ENCODE results near the gene SHPK.

SHPK gene

DNA sequence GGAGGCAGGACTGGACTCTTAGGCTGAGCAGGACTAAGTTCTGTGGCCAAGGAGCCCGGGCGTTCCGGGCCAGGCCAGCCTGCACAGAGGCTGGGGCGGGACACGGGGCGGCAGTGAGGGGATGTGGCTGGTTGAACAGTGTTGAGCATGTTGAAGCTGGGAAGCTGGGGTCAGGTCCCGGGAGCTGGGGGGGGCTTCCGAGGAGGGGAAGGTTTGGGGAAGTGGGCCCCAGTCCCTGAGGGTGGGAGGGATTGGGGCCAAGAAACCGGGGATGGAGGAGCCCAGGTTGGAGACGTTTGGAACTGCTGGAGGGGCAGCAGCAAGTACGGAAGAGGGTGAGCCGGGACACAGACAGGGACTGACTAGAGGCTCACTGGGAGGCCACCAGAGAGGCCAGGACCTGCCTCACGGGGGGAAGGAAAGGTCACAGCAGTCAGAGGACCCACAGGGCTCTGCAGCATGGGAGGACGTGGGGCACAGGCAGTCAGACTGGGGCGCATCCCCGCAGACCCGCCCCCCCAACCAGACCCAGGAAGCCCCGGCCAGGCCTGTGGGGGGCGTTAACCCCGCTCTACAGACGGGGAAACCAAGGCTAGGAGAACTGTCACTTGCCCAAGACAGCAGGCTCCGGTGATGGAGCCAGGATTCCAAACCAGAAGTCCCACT is 22.9 kb upstream of the SHPK start:
- DNase-seq (ENCODE audit: low spot score): no peak
- Histone ChIP-seq H3K4me1 (ENCODE audit: control insufficient read depth in 2 of 2, insufficient read depth in 1 of 2, low read depth in 1 of 2, low read length in 2 of 2) (peaks cover 0 to 9% of the 10 kb centered on the region in 2 donors), H3K79me1 (ENCODE audit: low read depth, low read length) (peaks cover 1% of the 10 kb centered on the region), H2BK15ac (ENCODE audit: low read length) (no peak overlapping the region), H3K14ac (ENCODE audit: low read length) (no peak overlapping the region), H2BK12ac (ENCODE audit: low read length) (no peak overlapping the region), H3K4me2 (ENCODE audit: insufficient read depth, low read length, poor library complexity, severe bottlenecking) (no peak overlapping the region), H3K9ac (ENCODE audit: low read depth, low read length, poor library complexity) (peak overlapping the region; percentile 60), H2AK5ac (ENCODE audit: low read depth, low read length) (no peak overlapping the region), H3K4ac (ENCODE audit: low read length) (no peak overlapping the region), H4K91ac (ENCODE audit: low read depth, low read length, poor library complexity) (no peak overlapping the region), H3K4me3 (ENCODE audit: low read length in 2 of 2) (no peak overlapping the region), H4K8ac (ENCODE audit: low read depth, low read length) (no peak overlapping the region), H3K27me3 (ENCODE audit: control insufficient read depth in 3 of 3, insufficient read depth in 3 of 3, low read depth in 1 of 3, low read length in 3 of 3) (no peaks in the 10 kb centered on the region), H3K18ac (ENCODE audit: low read length) (no peak overlapping the region), H2BK120ac (ENCODE audit: low read depth, low read length) (no peak overlapping the region), H3K36me3 (replicated peaks in 1 of 2; ENCODE audit: control insufficient read depth in 2 of 2, insufficient read depth in 2 of 2, low read length in 2 of 2) (peaks cover 8 to 35% of the 10 kb centered on the region in 2 donors), H3K9me3 (replicated peaks in 1 of 2; ENCODE audit: control insufficient read depth in 2 of 2, insufficient read depth in 1 of 2, low read depth in 1 of 2, low read length in 2 of 2) (no peaks in the 10 kb centered on the region), H2AFZ (ENCODE audit: low read length) (no peak overlapping the region), H2BK5ac (ENCODE audit: low read length) (no peak overlapping the region), H3K23ac (ENCODE audit: low read depth, low read length, poor library complexity) (no peak overlapping the region), H3K27ac (replicated peaks; ENCODE audit: low read length) (no peak overlapping the region)
- WGBS, 2 donors (ENCODE audit: extremely low coverage in 2 of 2, insufficient read length in 2 of 2, insufficient replicate concordance in 1 of 2): no CpG with 5 or more reads among the region's 22 CpGs

- no peak overlapping the region for H3K27ac ChIP-seq (replicated peaks; ENCODE audit: low read length)
- H4K91ac ChIP-seq (ENCODE audit: low read depth, low read length, poor library complexity): no peak overlapping the region
- H3K18ac ChIP-seq (ENCODE audit: low read length): no peak overlapping the region
- H3K79me1 ChIP-seq (ENCODE audit: low read depth, low read length): peaks cover 1% of the 10 kb centered on the region
- peaks cover 0 to 7% of the 10 kb centered on the region in 2 donors for H3K4me1 ChIP-seq (ENCODE audit: control insufficient read depth in 2 of 2, insufficient read depth in 1 of 2, low read depth in 1 of 2, low read length in 2 of 2)
- peaks cover 8 to 27% of the 10 kb centered on the region in 2 donors for H3K36me3 ChIP-seq (replicated peaks in 1 of 2; ENCODE audit: control insufficient read depth in 2 of 2, insufficient read depth in 2 of 2, low read length in 2 of 2)
- no CpG with 5 or more reads among the region's 42 CpGs for WGBS, 2 donors (ENCODE audit: extremely low coverage in 2 of 2, insufficient read length in 2 of 2, insufficient replicate concordance in 1 of 2)
- H3K9ac ChIP-seq (ENCODE audit: low read depth, low read length, poor library complexity): peak overlapping the region; percentile 60
- no peak overlapping the region for H3K23ac ChIP-seq (ENCODE audit: low read depth, low read length, poor library complexity)
- H2BK12ac ChIP-seq (ENCODE audit: low read length): peak overlapping the region; percentile 16
- no peaks in the 10 kb centered on the region for H3K27me3 ChIP-seq (ENCODE audit: control insufficient read depth in 3 of 3, insufficient read depth in 3 of 3, low read depth in 1 of 3, low read length in 3 of 3)
- no peaks in the 10 kb centered on the region for H3K9me3 ChIP-seq (replicated peaks in 1 of 2; ENCODE audit: control insufficient read depth in 2 of 2, insufficient read depth in 1 of 2, low read depth in 1 of 2, low read length in 2 of 2)
- no peak overlapping the region for H3K4me3 ChIP-seq (ENCODE audit: low read length in 2 of 2)
- H2AFZ ChIP-seq (ENCODE audit: low read length): no peak overlapping the region
- no peak overlapping the region for H2BK120ac ChIP-seq (ENCODE audit: low read depth, low read length)
- H4K8ac ChIP-seq (ENCODE audit: low read depth, low read length): no peak overlapping the region
- H3K4ac ChIP-seq (ENCODE audit: low read length): no peak overlapping the region
- no peak overlapping the region for H2BK15ac ChIP-seq (ENCODE audit: low read length)
- no peak overlapping the region for H3K4me2 ChIP-seq (ENCODE audit: insufficient read depth, low read length, poor library complexity, severe bottlenecking)
- no peak for DNase-seq (ENCODE audit: low spot score)
- no peak overlapping the region for H2AK5ac ChIP-seq (ENCODE audit: low read depth, low read length)
- peak overlapping the region; percentile 60 for H2BK5ac ChIP-seq (ENCODE audit: low read length)
- H3K14ac ChIP-seq (ENCODE audit: low read length): no peak overlapping the region
Measured at GRCh38 chr17:3657874-3658783, 22.1 kb upstream of the SHPK start.

GRCh38 chr17:3657588-3657869 is 21.5 kb upstream of the SHPK start:
- H3K9me3 ChIP-seq (replicated peaks in 1 of 2; ENCODE audit: control insufficient read depth in 2 of 2, insufficient read depth in 1 of 2, low read depth in 1 of 2, low read length in 2 of 2): no peaks in the 10 kb centered on the region
- peaks cover 0 to 3% of the 10 kb centered on the region in 2 donors for H3K4me1 ChIP-seq (ENCODE audit: control insufficient read depth in 2 of 2, insufficient read depth in 1 of 2, low read depth in 1 of 2, low read length in 2 of 2)
- H4K8ac ChIP-seq (ENCODE audit: low read depth, low read length): no peak overlapping the region
- H3K9ac ChIP-seq (ENCODE audit: low read depth, low read length, poor library complexity): no peak overlapping the region
- H2BK12ac ChIP-seq (ENCODE audit: low read length): peak overlapping the region; percentile 16
- H3K23ac ChIP-seq (ENCODE audit: low read depth, low read length, poor library complexity): no peak overlapping the region
- no peak overlapping the region for H3K18ac ChIP-seq (ENCODE audit: low read length)
- H2AK5ac ChIP-seq (ENCODE audit: low read depth, low read length): no peak overlapping the region
- no peak overlapping the region for H2BK120ac ChIP-seq (ENCODE audit: low read depth, low read length)
- no peak overlapping the region for H2AFZ ChIP-seq (ENCODE audit: low read length)
- no peak overlapping the region for H3K4ac ChIP-seq (ENCODE audit: low read length)
- no peak overlapping the region for H3K27ac ChIP-seq (replicated peaks; ENCODE audit: low read length)
- no peaks in the 10 kb centered on the region for H3K27me3 ChIP-seq (ENCODE audit: control insufficient read depth in 3 of 3, insufficient read depth in 3 of 3, low read depth in 1 of 3, low read length in 3 of 3)
- H2BK5ac ChIP-seq (ENCODE audit: low read length): peak overlapping the region; percentile 60
- H3K79me1 ChIP-seq (ENCODE audit: low read depth, low read length): peaks cover 1% of the 10 kb centered on the region
- WGBS, 2 donors (ENCODE audit: extremely low coverage in 2 of 2, insufficient read length in 2 of 2, insufficient replicate concordance in 1 of 2): no CpG with 5 or more reads among the region's 7 CpGs
- no peak overlapping the region for H3K4me3 ChIP-seq (ENCODE audit: low read length in 2 of 2)
- no peak overlapping the region for H4K91ac ChIP-seq (ENCODE audit: low read depth, low read length, poor library complexity)
- H3K36me3 ChIP-seq (replicated peaks in 1 of 2; ENCODE audit: control insufficient read depth in 2 of 2, insufficient read depth in 2 of 2, low read length in 2 of 2): peaks cover 8 to 23% of the 10 kb centered on the region in 2 donors
- no peak overlapping the region for H3K14ac ChIP-seq (ENCODE audit: low read length)
- no peak overlapping the region for H2BK15ac ChIP-seq (ENCODE audit: low read length)
- H3K4me2 ChIP-seq (ENCODE audit: insufficient read depth, low read length, poor library complexity, severe bottlenecking): no peak overlapping the region
- DNase-seq (ENCODE audit: low spot score): no peak

All from neuronal stem cell (in vitro differentiated cells).